ENCODE results near the gene RNF225.

DNA sequence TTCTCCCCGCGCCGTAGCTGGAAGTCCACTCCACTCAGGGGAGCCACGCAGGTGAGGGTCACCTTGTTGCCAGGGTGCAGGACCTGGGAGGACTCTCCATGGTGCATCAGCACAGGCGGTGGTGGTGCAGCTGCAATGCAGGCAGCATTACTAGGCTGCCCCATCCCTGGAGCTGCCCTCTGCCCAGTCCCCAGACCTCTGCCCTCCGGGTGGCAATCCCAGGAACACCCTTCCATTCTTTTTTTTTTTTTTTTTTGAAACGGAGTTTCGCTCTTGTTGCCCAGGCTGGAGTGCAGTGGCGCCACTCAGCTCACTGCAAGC lies 43.9 kb upstream of the RNF225 start:
- TF ChIP-seq, protein P1, sequence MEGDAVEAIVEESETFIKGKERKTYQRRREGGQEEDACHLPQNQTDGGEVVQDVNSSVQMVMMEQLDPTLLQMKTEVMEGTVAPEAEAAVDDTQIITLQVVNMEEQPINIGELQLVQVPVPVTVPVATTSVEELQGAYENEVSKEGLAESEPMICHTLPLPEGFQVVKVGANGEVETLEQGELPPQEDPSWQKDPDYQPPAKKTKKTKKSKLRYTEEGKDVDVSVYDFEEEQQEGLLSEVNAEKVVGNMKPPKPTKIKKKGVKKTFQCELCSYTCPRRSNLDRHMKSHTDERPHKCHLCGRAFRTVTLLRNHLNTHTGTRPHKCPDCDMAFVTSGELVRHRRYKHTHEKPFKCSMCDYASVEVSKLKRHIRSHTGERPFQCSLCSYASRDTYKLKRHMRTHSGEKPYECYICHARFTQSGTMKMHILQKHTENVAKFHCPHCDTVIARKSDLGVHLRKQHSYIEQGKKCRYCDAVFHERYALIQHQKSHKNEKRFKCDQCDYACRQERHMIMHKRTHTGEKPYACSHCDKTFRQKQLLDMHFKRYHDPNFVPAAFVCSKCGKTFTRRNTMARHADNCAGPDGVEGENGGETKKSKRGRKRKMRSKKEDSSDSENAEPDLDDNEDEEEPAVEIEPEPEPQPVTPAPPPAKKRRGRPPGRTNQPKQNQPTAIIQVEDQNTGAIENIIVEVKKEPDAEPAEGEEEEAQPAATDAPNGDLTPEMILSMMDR (CRISPR knock-in tag; IDR thresholded peaks at IDR 0.05): no peak
- TF ChIP-seq TCF7L2 (IDR thresholded peaks at IDR 0.05; ENCODE audit: low read depth, low read length) (no peak), CEBPG (CRISPR knock-in tag; IDR thresholded peaks at IDR 0.05) (no peak), KDM5A (IDR thresholded peaks at IDR 0.05; ENCODE audit: borderline replicate concordance, low read length) (no peak), JUN (CRISPR knock-in tag; IDR thresholded peaks at IDR 0.05) (no peak), EZH2 (conservative IDR thresholded peaks at IDR 0.05; ENCODE audit: low read depth, low read length) (no peak)
- TF ChIP-seq, protein P2, sequence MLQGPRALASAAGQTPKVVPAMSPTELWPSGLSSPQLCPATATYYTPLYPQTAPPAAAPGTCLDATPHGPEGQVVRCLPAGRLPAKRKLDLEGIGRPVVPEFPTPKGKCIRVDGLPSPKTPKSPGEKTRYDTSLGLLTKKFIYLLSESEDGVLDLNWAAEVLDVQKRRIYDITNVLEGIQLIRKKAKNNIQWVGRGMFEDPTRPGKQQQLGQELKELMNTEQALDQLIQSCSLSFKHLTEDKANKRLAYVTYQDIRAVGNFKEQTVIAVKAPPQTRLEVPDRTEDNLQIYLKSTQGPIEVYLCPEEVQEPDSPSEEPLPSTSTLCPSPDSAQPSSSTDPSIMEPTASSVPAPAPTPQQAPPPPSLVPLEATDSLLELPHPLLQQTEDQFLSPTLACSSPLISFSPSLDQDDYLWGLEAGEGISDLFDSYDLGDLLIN (CRISPR knock-in tag; IDR thresholded peaks at IDR 0.05; ENCODE audit: borderline replicate concordance): no peak
